Measurements from ENCODE around the gene FAM9C.
A peak's percentile ranks its signal among the peaks of the same experiment; 100 is the strongest.
"Not testable (repeated sequence)": the region's sequence is repeated elsewhere in the genome, so short reads cannot be mapped to it uniquely, and the experiment has no call there.

The FAM9C gene

GRCh38 chrX:13043938-13044337 lies 482 bp downstream of the FAM9C start:
- H3K9me3 Mint-ChIP-seq: no peaks in the 10 kb centered on the region
- H3K27me3 Mint-ChIP-seq: no peaks in the 10 kb centered on the region
- no peaks in the 10 kb centered on the region for H3K36me3 Mint-ChIP-seq (ENCODE audit: low read depth)
- peaks cover 9% of the 10 kb centered on the region for H3K4me1 Mint-ChIP-seq (ENCODE audit: low read depth)
- H3K4me3 Mint-ChIP-seq: no peak overlapping the region
- intact Hi-C loops (cut with micrococcal nuclease): no loop called here
- no peak overlapping the region for H3K27ac Mint-ChIP-seq

GRCh38 chrX:13043138-13043537 lies 1.3 kb downstream of the FAM9C start:
- Mint-ChIP-seq H3K36me3 (ENCODE audit: low read depth) (no peaks in the 10 kb centered on the region), H3K27ac (no peak overlapping the region), H3K4me3 (no peak overlapping the region), H3K27me3 (no peaks in the 10 kb centered on the region), H3K4me1 (ENCODE audit: low read depth) (peaks cover 9% of the 10 kb centered on the region), H3K9me3 (no peaks in the 10 kb centered on the region)
- intact Hi-C loops (cut with micrococcal nuclease): no loop called here

- Mint-ChIP-seq H3K36me3 (ENCODE audit: low read depth) (no peaks in the 10 kb centered on the region), H3K4me3 (no peak overlapping the region), H3K9me3 (no peaks in the 10 kb centered on the region), H3K4me1 (ENCODE audit: low read depth) (peaks cover 10% of the 10 kb centered on the region), H3K27me3 (no peaks in the 10 kb centered on the region), H3K27ac (no peak overlapping the region)
- intact Hi-C loops (cut with micrococcal nuclease): no loop called here
These were observed 7.5 kb downstream of the FAM9C start for GRCh38 chrX:13036896-13037295.

- H3K9me3 Mint-ChIP-seq: no peaks in the 10 kb centered on the region
- intact Hi-C loops (cut with micrococcal nuclease): no loop called here
- no peak overlapping the region for H3K4me3 Mint-ChIP-seq
- H3K27ac Mint-ChIP-seq: no peak overlapping the region
- no peaks in the 10 kb centered on the region for H3K27me3 Mint-ChIP-seq
- no peaks in the 10 kb centered on the region for H3K36me3 Mint-ChIP-seq (ENCODE audit: low read depth)
- H3K4me1 Mint-ChIP-seq (ENCODE audit: low read depth): peaks cover 14% of the 10 kb centered on the region
These were observed 11.2 kb downstream of the FAM9C start for GRCh38 chrX:13033193-13033592.

GRCh38 chrX:13029887-13030771 lies 14.3 kb downstream of the FAM9C start:
- peaks cover 22% of the 10 kb centered on the region for H3K4me1 Mint-ChIP-seq (ENCODE audit: low read depth)
- intact Hi-C loops (cut with micrococcal nuclease): no loop called here
- no peaks in the 10 kb centered on the region for H3K9me3 Mint-ChIP-seq
- H3K4me3 Mint-ChIP-seq: no peak overlapping the region
- peak overlapping the region; percentile 79 for H3K27ac Mint-ChIP-seq
- H3K36me3 Mint-ChIP-seq (ENCODE audit: low read depth): no peaks in the 10 kb centered on the region
- no peaks in the 10 kb centered on the region for H3K27me3 Mint-ChIP-seq

GRCh38 chrX:13029637-13029886 lies 14.9 kb downstream of the FAM9C start:
- H3K9me3 Mint-ChIP-seq: no peaks in the 10 kb centered on the region
- no peaks in the 10 kb centered on the region for H3K36me3 Mint-ChIP-seq (ENCODE audit: low read depth)
- peaks cover 28% of the 10 kb centered on the region for H3K4me1 Mint-ChIP-seq (ENCODE audit: low read depth)
- no peak overlapping the region for H3K4me3 Mint-ChIP-seq
- no peaks in the 10 kb centered on the region for H3K27me3 Mint-ChIP-seq
- peak overlapping the region; percentile 79 for H3K27ac Mint-ChIP-seq
- intact Hi-C loops (cut with micrococcal nuclease): no loop called here

GRCh38 chrX:13028871-13029636 lies 15.4 kb downstream of the FAM9C start:
- H3K27me3 Mint-ChIP-seq: no peaks in the 10 kb centered on the region
- H3K27ac Mint-ChIP-seq: peak overlapping the region; percentile 79
- no peaks in the 10 kb centered on the region for H3K9me3 Mint-ChIP-seq
- H3K4me1 Mint-ChIP-seq (ENCODE audit: low read depth): peaks cover 26% of the 10 kb centered on the region
- H3K4me3 Mint-ChIP-seq: no peak overlapping the region
- H3K36me3 Mint-ChIP-seq (ENCODE audit: low read depth): no peaks in the 10 kb centered on the region
- intact Hi-C loops (cut with micrococcal nuclease): no loop called here

GRCh38 chrX:13026877-13027652 lies 17.4 kb downstream of the FAM9C start:
- Mint-ChIP-seq H3K4me1 (ENCODE audit: low read depth) (peaks cover 27% of the 10 kb centered on the region), H3K4me3 (no peak overlapping the region), H3K36me3 (ENCODE audit: low read depth) (no peaks in the 10 kb centered on the region), H3K27ac (no peak overlapping the region), H3K9me3 (no peaks in the 10 kb centered on the region), H3K27me3 (no peaks in the 10 kb centered on the region)
- intact Hi-C loops (cut with micrococcal nuclease): no loop called here

- intact Hi-C loops (cut with micrococcal nuclease): no loop called here
- Mint-ChIP-seq H3K4me1 (ENCODE audit: low read depth) (peaks cover 21% of the 10 kb centered on the region), H3K4me3 (no peak overlapping the region), H3K36me3 (ENCODE audit: low read depth) (no peaks in the 10 kb centered on the region), H3K27ac (peak overlapping the region; percentile 45), H3K9me3 (no peaks in the 10 kb centered on the region), H3K27me3 (no peaks in the 10 kb centered on the region)
These were observed 19.4 kb downstream of the FAM9C start for GRCh38 chrX:13024986-13025385.

GRCh38 chrX:13023979-13024378 lies 20.4 kb downstream of the FAM9C start:
- no peak overlapping the region for H3K27ac Mint-ChIP-seq
- intact Hi-C loops (cut with micrococcal nuclease): no loop called here
- peaks cover 18% of the 10 kb centered on the region for H3K4me1 Mint-ChIP-seq (ENCODE audit: low read depth)
- no peaks in the 10 kb centered on the region for H3K36me3 Mint-ChIP-seq (ENCODE audit: low read depth)
- no peaks in the 10 kb centered on the region for H3K9me3 Mint-ChIP-seq
- H3K4me3 Mint-ChIP-seq: no peak overlapping the region
- no peaks in the 10 kb centered on the region for H3K27me3 Mint-ChIP-seq

GRCh38 chrX:13023567-13023966 lies 20.9 kb downstream of the FAM9C start:
- H3K9me3 Mint-ChIP-seq: no peaks in the 10 kb centered on the region
- peaks cover 21% of the 10 kb centered on the region for H3K4me1 Mint-ChIP-seq (ENCODE audit: low read depth)
- no peaks in the 10 kb centered on the region for H3K27me3 Mint-ChIP-seq
- no peak overlapping the region for H3K4me3 Mint-ChIP-seq
- H3K27ac Mint-ChIP-seq: no peak overlapping the region
- H3K36me3 Mint-ChIP-seq (ENCODE audit: low read depth): no peaks in the 10 kb centered on the region
- intact Hi-C loops (cut with micrococcal nuclease): no loop called here

- Mint-ChIP-seq H3K27ac (no peak overlapping the region), H3K36me3 (ENCODE audit: low read depth) (no peaks in the 10 kb centered on the region), H3K4me3 (no peak overlapping the region), H3K4me1 (ENCODE audit: low read depth) (peaks cover 26% of the 10 kb centered on the region), H3K27me3 (no peaks in the 10 kb centered on the region), H3K9me3 (no peaks in the 10 kb centered on the region)
- intact Hi-C loops (cut with micrococcal nuclease): no loop called here
These were observed 21.5 kb downstream of the FAM9C start for GRCh38 chrX:13022926-13023325.

GRCh38 chrX:13016731-13017130 lies 27.7 kb downstream of the FAM9C start:
- H3K9me3 Mint-ChIP-seq; intact Hi-C loops (cut with micrococcal nuclease); H3K36me3 Mint-ChIP-seq (ENCODE audit: low read depth); H3K27me3 Mint-ChIP-seq; H3K4me3 Mint-ChIP-seq: not testable (repeated sequence)
- Mint-ChIP-seq H3K4me1 (ENCODE audit: low read depth) (peaks cover 41% of the 10 kb centered on the region), H3K27ac (peak overlapping the region; percentile 74)
